Esophagus muscularis mucosa (tissue), 4 donors: ENCODE measurements around the gene SKP1. TPM values are rescaled to one million over a fixed set of nuclear protein-coding genes. Genes with fewer than 3 reads are reported as not detected.
"Not testable (repeated sequence)": the region's sequence is repeated elsewhere in the genome, so short reads cannot be mapped to it uniquely, and the experiment has no call there.

Source experiments
- DNase-seq: peaks from one replicate; pipeline ENCODE4 v3.0.0-alpha.2; 2017; ENCODE audit errors: extremely low spot score
- H3K27ac ChIP-seq, 4 donors: fragments of 200-600 bp; sonication (generic); replicated peaks in 1 of 4; 1 replicate in 3 of 4; 2 replicates in 1 of 4; pipeline ENCODE4 v1.5.1; 2016 to 2019; ENCODE audit warnings: mild to moderate bottlenecking in 1 of 4
- H3K27me3 ChIP-seq, 4 donors: fragments of 200-600 bp; sonication (generic); one replicate each; pipeline versions ENCODE4 v1.5.1 to v1.6.0; 2016 to 2019
- H3K36me3 ChIP-seq, 4 donors: fragments of 200-600 bp; sonication (generic); one replicate each; pipeline ENCODE4 v1.5.1; 2016 to 2019
- H3K4me1 ChIP-seq, 4 donors: fragments of 200-600 bp; sonication (generic); one replicate each; pipeline ENCODE4 v1.5.1; 2016 to 2019
- H3K4me3 ChIP-seq, 4 donors: fragments of 200-600 bp; sonication (generic); 1 replicate in 2 of 4; 2 replicates in 2 of 4; pipeline ENCODE4 v1.5.1; 2016 to 2019; ENCODE audit warnings: mild to moderate bottlenecking in 4 of 4, moderate library complexity in 1 of 4
- H3K9me3 ChIP-seq, 4 donors: fragments of 200-600 bp; sonication (generic); 1 replicate in 3 of 4; 2 replicates in 1 of 4; pipeline ENCODE4 v1.5.1; 2016 to 2019
- EP300 ChIP-seq: sonication (generic); formaldehyde crosslinking; IDR thresholded peaks from one replicate; pipeline ENCODE4 v1.6.1; 2017; ENCODE audit warnings: antibody characterized with exemption
- POLR2A ChIP-seq: fragments of 450-650 bp; IDR thresholded peaks from one replicate; pipeline ENCODE4 v1.6.1; 2017; ENCODE audit warnings: antibody characterized with exemption, moderate library complexity, mild to moderate bottlenecking, low read depth
- POLR2AphosphoS5 ChIP-seq, 2 donors: sonication (generic); formaldehyde crosslinking; IDR thresholded peaks; one replicate each; pipeline ENCODE4 v1.6.1; 2017; ENCODE audit warnings: antibody characterized with exemption in 2 of 2
- WGBS: methylation state at CpG from one replicate; pipeline ENCODE4 v1.1.5; 2018; 5-methylcytosine and 5-hydroxymethylcytosine counted together
- intact Hi-C: fragments of 100-400 bp; cut with DNase I; formaldehyde crosslinking; loops from one replicate; pipeline ENCODE4 v1.15.1; 2023
- total RNA-seq, 4 donors: library from RNA; depleted of rRNA; stranded (reverse); fragments of >200 nt; gene quantifications; one replicate each; pipeline versions ENCODE4 v1.1.0 to v1.2.1, GENCODE V29; 2016
- TF ChIP-seq, protein P1 (sequence below), 3 experiments: fragments of 200-600 bp in 2 of 3; fragments of 450-650 bp in 1 of 3; sonication (generic) in 2 of 3; IDR thresholded peaks; one replicate each; pipeline ENCODE4 v1.5.1; 2017 to 2019; ENCODE audit warnings: antibody characterized with exemption in 3 of 3, mild to moderate bottlenecking in 2 of 3, moderate library complexity in 1 of 3

Gene SKP1
- total RNA-seq, 4 donors from 2014 or later = 170 to 345 (median 322) TPM

DNA sequence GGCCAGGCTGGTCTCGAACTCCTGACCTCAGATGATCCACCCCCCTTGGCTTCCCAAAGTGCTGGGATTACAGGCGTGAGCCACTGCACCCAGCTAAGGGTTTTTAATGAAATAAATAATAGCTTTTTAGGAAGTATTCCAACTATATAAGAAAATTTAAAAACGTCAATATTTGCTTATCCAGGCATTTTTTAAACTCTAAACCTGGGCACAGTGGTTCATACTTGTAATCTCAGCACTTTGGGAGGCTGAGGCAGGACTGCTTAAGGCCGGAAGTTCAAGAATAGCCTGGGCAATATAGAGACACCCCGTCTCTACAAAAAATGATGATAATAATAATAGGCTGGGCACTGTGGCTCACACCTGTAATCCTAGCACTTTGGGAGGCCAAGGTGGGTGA lies 14.2 kb downstream of the SKP1 start:
- Histone ChIP-seq H3K9me3 (no peaks in the 10 kb centered on the region), H3K27ac (no peak overlapping the region), H3K27me3 (no peaks in the 10 kb centered on the region), H3K4me1 (peaks cover 0 to 10% (median 5%) of the 10 kb centered on the region in 4 donors), H3K36me3 (peaks cover 61 to 95% (median 77%) of the 10 kb centered on the region in 4 donors), H3K4me3 (no peak overlapping the region)
- WGBS = 95% methylated on average over 5 of the region's 5 CpGs
- TF ChIP-seq POLR2AphosphoS5 (IDR thresholded peaks at IDR 0.05) = no peak
- TF ChIP-seq EP300 = no peak
- TF ChIP-seq, protein P1, sequence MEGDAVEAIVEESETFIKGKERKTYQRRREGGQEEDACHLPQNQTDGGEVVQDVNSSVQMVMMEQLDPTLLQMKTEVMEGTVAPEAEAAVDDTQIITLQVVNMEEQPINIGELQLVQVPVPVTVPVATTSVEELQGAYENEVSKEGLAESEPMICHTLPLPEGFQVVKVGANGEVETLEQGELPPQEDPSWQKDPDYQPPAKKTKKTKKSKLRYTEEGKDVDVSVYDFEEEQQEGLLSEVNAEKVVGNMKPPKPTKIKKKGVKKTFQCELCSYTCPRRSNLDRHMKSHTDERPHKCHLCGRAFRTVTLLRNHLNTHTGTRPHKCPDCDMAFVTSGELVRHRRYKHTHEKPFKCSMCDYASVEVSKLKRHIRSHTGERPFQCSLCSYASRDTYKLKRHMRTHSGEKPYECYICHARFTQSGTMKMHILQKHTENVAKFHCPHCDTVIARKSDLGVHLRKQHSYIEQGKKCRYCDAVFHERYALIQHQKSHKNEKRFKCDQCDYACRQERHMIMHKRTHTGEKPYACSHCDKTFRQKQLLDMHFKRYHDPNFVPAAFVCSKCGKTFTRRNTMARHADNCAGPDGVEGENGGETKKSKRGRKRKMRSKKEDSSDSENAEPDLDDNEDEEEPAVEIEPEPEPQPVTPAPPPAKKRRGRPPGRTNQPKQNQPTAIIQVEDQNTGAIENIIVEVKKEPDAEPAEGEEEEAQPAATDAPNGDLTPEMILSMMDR (IDR thresholded peaks at IDR 0.05) = no peak
- TF ChIP-seq POLR2A = no peak
- intact Hi-C loops = no loop called here
- DNase-seq = no peak

DNA sequence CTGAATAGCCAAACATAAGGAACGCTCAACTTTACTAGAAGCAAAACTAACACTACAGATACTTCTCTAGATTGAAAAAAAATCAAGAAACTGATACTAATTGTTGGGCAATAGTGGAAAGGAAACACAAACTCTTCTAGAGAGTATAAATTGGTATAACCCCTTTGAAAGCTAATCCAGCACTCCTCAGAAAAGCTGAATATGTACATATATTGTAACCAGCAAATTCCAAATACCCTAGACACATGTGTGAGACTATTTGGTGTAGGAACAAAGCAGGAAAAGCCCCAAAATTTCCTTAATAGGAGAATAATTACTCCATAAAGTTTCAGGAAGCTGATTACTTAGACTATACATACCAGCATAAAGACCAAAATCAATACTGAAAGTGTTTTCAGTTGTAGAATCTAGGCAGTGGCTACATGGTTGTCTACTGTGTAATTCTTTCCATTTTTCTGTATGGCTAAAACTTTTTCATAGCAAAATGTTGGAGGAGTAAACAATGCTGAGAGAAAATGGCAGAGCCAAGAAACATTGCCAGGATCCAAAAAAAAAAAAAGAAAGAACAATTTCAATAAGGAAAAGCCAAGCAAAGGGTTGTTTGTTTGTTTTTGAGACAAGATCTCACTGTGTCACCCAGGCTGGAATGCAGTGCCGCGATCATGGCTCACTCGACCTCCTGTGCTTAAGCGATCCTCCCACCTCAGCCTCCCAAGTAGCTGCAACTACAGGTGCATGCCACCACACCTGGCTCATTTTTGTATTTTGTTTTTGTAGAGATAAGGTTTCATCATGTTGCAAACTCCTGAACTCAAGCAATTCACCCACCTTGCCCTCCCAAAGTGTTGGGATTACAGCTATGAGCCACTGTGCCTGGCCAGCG lies 15.0 kb downstream of the SKP1 start:
- WGBS = 94% methylated on average over 6 of the region's 6 CpGs
- Histone ChIP-seq H3K27ac (no peak overlapping the region), H3K4me3 (no peak overlapping the region), H3K36me3 (peaks cover 64 to 95% (median 75%) of the 10 kb centered on the region in 4 donors), H3K9me3 (no peaks in the 10 kb centered on the region), H3K27me3 (no peaks in the 10 kb centered on the region), H3K4me1 (peaks cover 0 to 10% (median 5%) of the 10 kb centered on the region in 4 donors)
- intact Hi-C loops = no loop called here
- TF ChIP-seq POLR2AphosphoS5 (IDR thresholded peaks at IDR 0.05) = no peak
- TF ChIP-seq EP300 = no peak
- TF ChIP-seq, protein P1 (IDR thresholded peaks at IDR 0.05) = no peak
- TF ChIP-seq POLR2A = no peak
- DNase-seq = no peak

DNA sequence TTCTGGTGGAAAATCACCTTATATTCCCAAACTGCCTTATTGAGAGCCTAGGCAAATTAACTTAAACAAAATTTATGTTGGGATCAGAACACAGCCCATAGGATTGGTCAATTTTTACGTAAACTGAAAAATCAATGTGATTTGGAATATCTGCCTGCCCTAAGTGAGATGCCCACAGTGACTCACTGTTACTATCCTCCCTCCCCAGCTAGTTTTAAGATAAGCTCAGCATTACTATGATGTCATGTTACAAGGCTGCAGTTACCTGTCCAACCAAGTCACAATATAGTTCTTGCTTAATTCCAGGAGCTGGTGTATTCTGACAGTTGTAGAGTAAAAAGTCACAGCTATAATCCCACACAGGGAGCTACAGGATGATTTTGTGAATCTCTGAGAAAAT lies 23.1 kb downstream of the SKP1 start:
- intact Hi-C loops = no loop called here
- peaks cover 23 to 33% (median 29%) of the 10 kb centered on the region in 4 donors for H3K4me1 ChIP-seq
- H3K9me3 ChIP-seq = no peaks in the 10 kb centered on the region
- no peak for DNase-seq
- 95% methylated on average over 1 of the region's 1 CpG for WGBS
- H3K27me3 ChIP-seq = no peaks in the 10 kb centered on the region
- H3K36me3 ChIP-seq = peaks cover 34 to 97% (median 69%) of the 10 kb centered on the region in 4 donors
- TF ChIP-seq POLR2A = no peak
- TF ChIP-seq EP300 = no peak
- H3K4me3 ChIP-seq = no peak overlapping the region
- no peak overlapping the region for H3K27ac ChIP-seq

DNA sequence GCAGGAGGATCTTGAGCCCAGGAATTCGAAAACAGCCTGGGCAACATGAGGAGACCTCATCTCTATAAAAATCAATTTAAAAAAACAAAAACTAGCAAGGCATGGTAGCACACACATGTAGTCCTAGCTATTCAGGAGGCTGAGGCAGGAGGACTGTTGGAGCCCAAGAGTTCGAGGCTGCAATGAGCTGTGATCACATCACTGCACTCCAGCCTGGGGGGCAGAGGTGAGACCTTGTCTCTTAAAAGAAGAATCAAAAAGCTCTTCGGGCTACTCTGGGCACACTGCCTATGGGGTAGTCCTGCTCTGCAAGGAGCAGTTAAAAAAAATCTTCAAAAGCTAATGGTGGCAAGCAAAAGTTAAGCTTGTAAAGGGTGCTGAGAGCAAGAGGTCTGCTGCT lies 23.5 kb downstream of the SKP1 start:
- no peaks in the 10 kb centered on the region for H3K9me3 ChIP-seq
- H3K36me3 ChIP-seq = peaks cover 30 to 95% (median 67%) of the 10 kb centered on the region in 4 donors
- DNase-seq = no peak
- WGBS = 100% methylated on average over 3 of the region's 3 CpGs
- no peak overlapping the region for H3K4me3 ChIP-seq
- no peak for TF ChIP-seq POLR2AphosphoS5 (IDR thresholded peaks at IDR 0.05)
- TF ChIP-seq, protein P1 (IDR thresholded peaks at IDR 0.05) = no peak
- TF ChIP-seq EP300 = no peak
- no peak for TF ChIP-seq POLR2A
- no peak overlapping the region for H3K27ac ChIP-seq
- H3K27me3 ChIP-seq = no peaks in the 10 kb centered on the region
- peaks cover 26 to 33% (median 30%) of the 10 kb centered on the region in 4 donors for H3K4me1 ChIP-seq
- intact Hi-C loops = no loop called here

DNA sequence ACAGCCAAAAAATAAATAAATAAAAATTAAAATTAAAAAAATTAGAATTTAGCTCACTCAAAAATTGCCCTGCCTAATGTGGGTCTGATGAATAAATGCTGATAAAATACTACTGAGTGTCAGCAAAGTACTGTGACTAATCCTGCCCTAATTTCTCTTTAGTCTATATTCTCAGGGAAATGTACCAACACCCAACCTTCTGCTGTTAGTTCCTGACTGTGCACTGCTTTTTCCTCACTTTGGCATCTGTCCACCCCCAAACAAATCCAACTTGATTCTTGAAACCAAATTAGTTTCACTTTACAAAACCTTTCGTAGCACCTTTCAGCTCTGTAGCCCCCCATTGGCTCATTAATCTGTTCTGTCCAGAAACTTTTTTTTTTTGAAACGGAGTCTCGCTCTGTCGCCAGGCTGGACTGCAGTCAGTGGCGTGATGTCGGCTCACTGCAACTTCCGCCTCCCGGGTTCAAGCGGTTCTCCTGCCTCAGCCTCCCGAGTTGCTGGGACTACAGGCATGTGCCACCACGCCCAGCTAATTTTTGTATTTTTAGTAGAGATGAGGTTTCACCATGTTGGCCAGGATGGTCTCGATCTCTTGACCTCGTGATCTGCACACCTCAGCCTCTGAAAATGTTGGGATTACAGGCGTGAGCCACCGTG lies 24.4 kb downstream of the SKP1 start:
- H3K27me3 ChIP-seq, DNase-seq, H3K4me3 ChIP-seq, H3K27ac ChIP-seq, intact Hi-C loops, H3K9me3 ChIP-seq: not testable (repeated sequence)
- H3K4me1 ChIP-seq = peaks cover 27 to 35% (median 32%) of the 10 kb centered on the region in 4 donors
- peaks cover 26 to 95% (median 66%) of the 10 kb centered on the region in 4 donors for H3K36me3 ChIP-seq
- 92% methylated on average over 15 of the region's 15 CpGs for WGBS
